ENCODE results near the gene MTAP. TPM values are rescaled to one million over a fixed set of nuclear protein-coding genes. Genes with fewer than 3 reads are reported as not detected.

The MTAP gene
- total and polyA plus RNA-seq, 2 experiments from 2014 or later: 29.8 to 44.8 TPM

DNA sequence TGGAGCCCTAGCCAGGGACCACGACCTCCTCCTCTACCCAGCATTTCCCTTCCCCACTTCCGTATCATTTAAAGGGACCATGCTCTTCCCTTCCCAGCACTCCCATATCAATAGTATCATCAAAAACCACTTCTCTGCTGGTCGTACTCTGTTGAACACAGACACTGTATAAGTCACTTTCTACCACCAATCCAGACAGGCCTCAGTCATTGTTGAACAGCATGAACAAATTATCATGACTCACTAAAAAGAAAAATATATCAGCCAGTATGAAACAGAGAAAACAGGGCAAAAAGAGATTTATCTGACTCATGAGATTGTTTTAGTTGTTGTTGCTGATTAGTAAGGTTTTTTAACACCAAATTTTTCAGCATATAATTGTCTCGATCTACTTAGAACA, 101.9 kb downstream of the MTAP start:
- no peaks in the 10 kb centered on the region for H3K27me3 ChIP-seq (replicated peaks; ENCODE audit: insufficient read depth)
- 0 out of 2 replicates have a peak, but pooled peaks cover 4% of the 10 kb centered on the region for H3K4me1 ChIP-seq (ENCODE audit: insufficient read depth)
- H3K4me2 ChIP-seq (ENCODE audit: unreplicated experiment): no peak overlapping the region
- no peak overlapping the region for H3K4me3 ChIP-seq
- H3K9me3 ChIP-seq (ENCODE audit: low read depth): no peaks in the 10 kb centered on the region
- no peak overlapping the region for H3K27ac ChIP-seq
- in situ Hi-C loops (cut with MboI): no loop called here
- DNase-seq: peak; percentile 54
- H3K79me2 ChIP-seq (ENCODE audit: insufficient read depth): no peaks in the 10 kb centered on the region
- H3F3A ChIP-seq (ENCODE audit: insufficient read depth): peaks cover 24% of the 10 kb centered on the region; the same call in 1 of the 2 replicates
- 0 out of 2 replicates have a peak, but pooled peaks cover 4% of the 10 kb centered on the region for H3K36me3 ChIP-seq (ENCODE audit: low read depth)
- H3K9ac ChIP-seq: no peak overlapping the region
- TF ChIP-seq EZH2 (IDR thresholded peaks at IDR 0.05; ENCODE audit: insufficient read depth, poor library complexity, severe bottlenecking) (no peak), EZH2phosphoT487 (IDR thresholded peaks at IDR 0.05; ENCODE audit: insufficient read depth, low read depth) (no peak)
- no peaks in the 10 kb centered on the region for H4K20me1 ChIP-seq (ENCODE audit: insufficient read depth)
- 65 to 71% methylated on average over 4 of the region's 4 CpGs for WGBS, 2 experiments (ENCODE audit: low coverage in 1 of 2, low lambda C conversion rate in 2 of 2, missing lambda C conversion rate in 2 of 2)
- no peak overlapping the region for H2AFZ ChIP-seq
- H3K9me2 ChIP-seq (ENCODE audit: insufficient read depth): no peaks in the 10 kb centered on the region

DNA sequence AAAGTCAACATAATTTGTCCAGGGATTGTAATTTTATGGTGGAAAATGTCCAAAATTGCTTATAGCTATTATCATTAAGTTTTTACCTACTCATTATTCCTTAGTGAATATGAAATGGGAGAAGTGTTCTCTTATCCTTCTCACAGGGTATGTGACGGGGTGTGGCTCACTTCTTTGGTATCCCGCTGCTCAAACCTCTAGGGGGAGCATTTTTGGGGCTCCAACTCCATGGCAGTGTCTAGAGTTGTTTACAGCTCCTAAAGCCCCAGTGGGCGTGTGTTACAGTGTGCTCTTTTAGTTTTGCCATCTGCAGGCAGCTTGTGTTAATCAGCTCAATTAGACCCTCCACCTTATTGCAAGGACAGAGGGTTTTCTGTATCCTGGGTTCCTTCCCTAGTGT, 102.3 kb downstream of the MTAP start:
- 90 to 92% methylated on average over 3 of the region's 3 CpGs for WGBS, 2 experiments (ENCODE audit: low coverage in 1 of 2, low lambda C conversion rate in 2 of 2, missing lambda C conversion rate in 2 of 2)
- H2AFZ ChIP-seq: no peak overlapping the region
- 0 out of 2 replicates have a peak, but pooled peaks cover 4% of the 10 kb centered on the region for H3K36me3 ChIP-seq (ENCODE audit: low read depth)
- H3K27me3 ChIP-seq (replicated peaks; ENCODE audit: insufficient read depth): no peaks in the 10 kb centered on the region
- no peaks in the 10 kb centered on the region for H3K79me2 ChIP-seq (ENCODE audit: insufficient read depth)
- TF ChIP-seq EZH2 (IDR thresholded peaks at IDR 0.05; ENCODE audit: insufficient read depth, poor library complexity, severe bottlenecking) (no peak), EZH2phosphoT487 (IDR thresholded peaks at IDR 0.05; ENCODE audit: insufficient read depth, low read depth) (no peak)
- H3F3A ChIP-seq (ENCODE audit: insufficient read depth): peaks cover 23% of the 10 kb centered on the region; the same call in 1 of the 2 replicates
- H3K9me3 ChIP-seq (ENCODE audit: low read depth): no peaks in the 10 kb centered on the region
- H3K4me2 ChIP-seq (ENCODE audit: unreplicated experiment): no peak overlapping the region
- in situ Hi-C loops (cut with MboI): no loop called here
- no peak overlapping the region for H3K9ac ChIP-seq
- no peak for DNase-seq
- H3K4me1 ChIP-seq (ENCODE audit: insufficient read depth): 0 out of 2 replicates have a peak, but pooled peaks cover 4% of the 10 kb centered on the region
- H3K9me2 ChIP-seq (ENCODE audit: insufficient read depth): no peaks in the 10 kb centered on the region
- no peak overlapping the region for H3K27ac ChIP-seq
- H4K20me1 ChIP-seq (ENCODE audit: insufficient read depth): no peaks in the 10 kb centered on the region
- H3K4me3 ChIP-seq: no peak overlapping the region

DNA sequence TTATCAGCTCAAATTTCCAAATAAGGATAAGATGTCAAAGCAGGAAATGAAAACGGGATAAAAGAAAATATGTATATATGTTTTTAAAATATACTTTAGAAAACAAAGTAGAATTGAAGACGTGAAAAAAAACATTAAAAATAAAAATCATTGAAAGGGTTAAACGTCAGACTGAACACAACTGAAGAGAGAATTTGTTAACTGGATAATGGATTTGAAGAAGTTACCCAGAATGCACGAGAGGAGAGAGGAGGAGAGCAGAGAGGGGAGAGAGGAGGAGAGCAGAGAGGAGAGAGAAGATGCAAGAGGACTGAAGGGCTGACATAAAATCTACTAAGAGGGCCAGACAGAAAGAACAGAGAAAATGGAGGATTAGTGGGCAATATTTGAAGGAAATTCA, 103.8 kb downstream of the MTAP start:
- Histone ChIP-seq H3K27me3 (replicated peaks; ENCODE audit: insufficient read depth) (no peaks in the 10 kb centered on the region), H3K4me2 (ENCODE audit: unreplicated experiment) (no peak overlapping the region), H2AFZ (no peak overlapping the region), H4K20me1 (ENCODE audit: insufficient read depth) (no peaks in the 10 kb centered on the region), H3F3A (ENCODE audit: insufficient read depth) (peaks cover 11% of the 10 kb centered on the region; the same call in 1 of the 2 replicates), H3K79me2 (ENCODE audit: insufficient read depth) (no peaks in the 10 kb centered on the region), H3K4me3 (no peak overlapping the region), H3K36me3 (ENCODE audit: low read depth) (0 out of 2 replicates have a peak, but pooled peaks cover 4% of the 10 kb centered on the region), H3K9ac (no peak overlapping the region), H3K4me1 (ENCODE audit: insufficient read depth) (0 out of 2 replicates have a peak, but pooled peaks cover 4% of the 10 kb centered on the region), H3K9me2 (ENCODE audit: insufficient read depth) (no peaks in the 10 kb centered on the region), H3K27ac (no peak overlapping the region), H3K9me3 (ENCODE audit: low read depth) (no peaks in the 10 kb centered on the region)
- in situ Hi-C loops (cut with MboI): no loop called here
- WGBS, 2 experiments (ENCODE audit: low coverage in 1 of 2, low lambda C conversion rate in 2 of 2, missing lambda C conversion rate in 2 of 2): 97 to 98% methylated on average over 4 of the region's 4 CpGs
- DNase-seq: no peak
- TF ChIP-seq EZH2 (IDR thresholded peaks at IDR 0.05; ENCODE audit: insufficient read depth, poor library complexity, severe bottlenecking) (no peak), EZH2phosphoT487 (IDR thresholded peaks at IDR 0.05; ENCODE audit: insufficient read depth, low read depth) (no peak)

DNA sequence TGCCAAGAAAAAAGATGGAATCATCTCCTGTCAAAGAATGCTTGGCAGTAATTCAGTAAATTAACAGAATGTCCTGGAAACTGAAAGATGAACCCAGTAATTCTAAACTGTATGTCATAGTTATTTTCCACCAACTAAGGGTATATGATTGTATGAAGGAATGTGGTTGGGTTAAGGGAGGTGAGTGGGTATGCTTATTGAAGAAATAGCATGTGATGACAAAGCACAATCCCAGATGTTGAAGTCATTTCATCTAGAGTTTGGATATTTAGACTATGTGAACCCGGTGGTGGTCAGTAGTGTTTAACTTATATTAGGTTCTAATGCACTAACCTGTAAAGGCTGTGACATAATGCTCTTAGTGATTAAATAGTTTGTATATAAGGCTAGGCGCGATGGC, 104.4 kb downstream of the MTAP start:
- Histone ChIP-seq H3F3A (ENCODE audit: insufficient read depth) (peaks cover 10% of the 10 kb centered on the region; the same call in 1 of the 2 replicates), H3K79me2 (ENCODE audit: insufficient read depth) (no peaks in the 10 kb centered on the region), H3K27ac (no peak overlapping the region), H2AFZ (no peak overlapping the region), H3K9me3 (ENCODE audit: low read depth) (no peaks in the 10 kb centered on the region), H3K36me3 (ENCODE audit: low read depth) (0 out of 2 replicates have a peak, but pooled peaks cover 4% of the 10 kb centered on the region), H4K20me1 (ENCODE audit: insufficient read depth) (no peaks in the 10 kb centered on the region), H3K4me3 (no peak overlapping the region), H3K4me2 (ENCODE audit: unreplicated experiment) (no peak overlapping the region), H3K4me1 (ENCODE audit: insufficient read depth) (0 out of 2 replicates have a peak, but pooled peaks cover 4% of the 10 kb centered on the region), H3K9me2 (ENCODE audit: insufficient read depth) (no peaks in the 10 kb centered on the region), H3K9ac (no peak overlapping the region), H3K27me3 (replicated peaks; ENCODE audit: insufficient read depth) (no peaks in the 10 kb centered on the region)
- 98 to 100% methylated on average over 3 of the region's 3 CpGs for WGBS, 2 experiments (ENCODE audit: low coverage in 1 of 2, low lambda C conversion rate in 2 of 2, missing lambda C conversion rate in 2 of 2)
- TF ChIP-seq EZH2 (IDR thresholded peaks at IDR 0.05; ENCODE audit: insufficient read depth, poor library complexity, severe bottlenecking) (no peak), EZH2phosphoT487 (IDR thresholded peaks at IDR 0.05; ENCODE audit: insufficient read depth, low read depth) (no peak)
- in situ Hi-C loops (cut with MboI): no loop called here
- peak; percentile 7 for DNase-seq
